ENCODE results near the gene LAMA2.

DNA sequence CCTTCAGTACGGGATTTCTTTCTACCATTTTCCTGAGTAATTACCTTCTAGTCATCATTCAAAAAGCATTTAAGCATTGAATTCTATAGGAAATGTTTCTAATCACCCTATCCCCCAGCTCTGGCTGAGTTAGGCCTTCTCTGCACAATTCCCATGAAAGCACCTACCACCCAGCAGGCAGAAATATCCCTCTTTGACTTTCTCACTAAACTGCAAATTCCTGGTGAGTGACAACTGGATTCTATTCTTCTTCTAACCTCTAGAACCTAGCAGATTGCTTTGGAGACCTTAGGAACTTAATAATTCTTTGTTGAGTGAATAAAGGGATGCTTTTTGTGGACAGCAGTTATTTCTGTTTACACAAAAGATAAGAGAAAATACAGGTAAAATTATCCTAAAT, 328.7 kb downstream of the LAMA2 start:
- TF ChIP-seq, protein P1, sequence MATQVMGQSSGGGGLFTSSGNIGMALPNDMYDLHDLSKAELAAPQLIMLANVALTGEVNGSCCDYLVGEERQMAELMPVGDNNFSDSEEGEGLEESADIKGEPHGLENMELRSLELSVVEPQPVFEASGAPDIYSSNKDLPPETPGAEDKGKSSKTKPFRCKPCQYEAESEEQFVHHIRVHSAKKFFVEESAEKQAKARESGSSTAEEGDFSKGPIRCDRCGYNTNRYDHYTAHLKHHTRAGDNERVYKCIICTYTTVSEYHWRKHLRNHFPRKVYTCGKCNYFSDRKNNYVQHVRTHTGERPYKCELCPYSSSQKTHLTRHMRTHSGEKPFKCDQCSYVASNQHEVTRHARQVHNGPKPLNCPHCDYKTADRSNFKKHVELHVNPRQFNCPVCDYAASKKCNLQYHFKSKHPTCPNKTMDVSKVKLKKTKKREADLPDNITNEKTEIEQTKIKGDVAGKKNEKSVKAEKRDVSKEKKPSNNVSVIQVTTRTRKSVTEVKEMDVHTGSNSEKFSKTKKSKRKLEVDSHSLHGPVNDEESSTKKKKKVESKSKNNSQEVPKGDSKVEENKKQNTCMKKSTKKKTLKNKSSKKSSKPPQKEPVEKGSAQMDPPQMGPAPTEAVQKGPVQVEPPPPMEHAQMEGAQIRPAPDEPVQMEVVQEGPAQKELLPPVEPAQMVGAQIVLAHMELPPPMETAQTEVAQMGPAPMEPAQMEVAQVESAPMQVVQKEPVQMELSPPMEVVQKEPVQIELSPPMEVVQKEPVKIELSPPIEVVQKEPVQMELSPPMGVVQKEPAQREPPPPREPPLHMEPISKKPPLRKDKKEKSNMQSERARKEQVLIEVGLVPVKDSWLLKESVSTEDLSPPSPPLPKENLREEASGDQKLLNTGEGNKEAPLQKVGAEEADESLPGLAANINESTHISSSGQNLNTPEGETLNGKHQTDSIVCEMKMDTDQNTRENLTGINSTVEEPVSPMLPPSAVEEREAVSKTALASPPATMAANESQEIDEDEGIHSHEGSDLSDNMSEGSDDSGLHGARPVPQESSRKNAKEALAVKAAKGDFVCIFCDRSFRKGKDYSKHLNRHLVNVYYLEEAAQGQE (IDR thresholded peaks at IDR 0.05; ENCODE audit: low read depth, low read length): no peak
- no peak for TF ChIP-seq SMC3 (IDR thresholded peaks at IDR 0.05; ENCODE audit: low read depth, low read length)
- TF ChIP-seq, protein P2, sequence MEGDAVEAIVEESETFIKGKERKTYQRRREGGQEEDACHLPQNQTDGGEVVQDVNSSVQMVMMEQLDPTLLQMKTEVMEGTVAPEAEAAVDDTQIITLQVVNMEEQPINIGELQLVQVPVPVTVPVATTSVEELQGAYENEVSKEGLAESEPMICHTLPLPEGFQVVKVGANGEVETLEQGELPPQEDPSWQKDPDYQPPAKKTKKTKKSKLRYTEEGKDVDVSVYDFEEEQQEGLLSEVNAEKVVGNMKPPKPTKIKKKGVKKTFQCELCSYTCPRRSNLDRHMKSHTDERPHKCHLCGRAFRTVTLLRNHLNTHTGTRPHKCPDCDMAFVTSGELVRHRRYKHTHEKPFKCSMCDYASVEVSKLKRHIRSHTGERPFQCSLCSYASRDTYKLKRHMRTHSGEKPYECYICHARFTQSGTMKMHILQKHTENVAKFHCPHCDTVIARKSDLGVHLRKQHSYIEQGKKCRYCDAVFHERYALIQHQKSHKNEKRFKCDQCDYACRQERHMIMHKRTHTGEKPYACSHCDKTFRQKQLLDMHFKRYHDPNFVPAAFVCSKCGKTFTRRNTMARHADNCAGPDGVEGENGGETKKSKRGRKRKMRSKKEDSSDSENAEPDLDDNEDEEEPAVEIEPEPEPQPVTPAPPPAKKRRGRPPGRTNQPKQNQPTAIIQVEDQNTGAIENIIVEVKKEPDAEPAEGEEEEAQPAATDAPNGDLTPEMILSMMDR (IDR thresholded peaks at IDR 0.05): no peak
- TF ChIP-seq FOXM1 (IDR thresholded peaks at IDR 0.05; ENCODE audit: low read depth): no peak
- no peak for TF ChIP-seq GABPA (IDR thresholded peaks at IDR 0.05; ENCODE audit: low read depth)
- no peak for TF ChIP-seq POLR2AphosphoS5 (IDR thresholded peaks at IDR 0.05; ENCODE audit: low read depth, low read length)
- no peak for TF ChIP-seq TEAD4 (IDR thresholded peaks at IDR 0.05; ENCODE audit: borderline replicate concordance, insufficient read depth)
- no peak for TF ChIP-seq TCF12 (IDR thresholded peaks at IDR 0.05)

Measured in SK-N-SH (cell line).